ENCODE results near the gene DQX1. TPM values are rescaled to one million over a fixed set of nuclear protein-coding genes. Genes with fewer than 3 reads are reported as not detected.

Gene DQX1
- total and polyA plus RNA-seq, 2 experiments from 2014 or later, result 0.32 to 0.52 TPM

GRCh38 chr2:74551530-74551929 is 25.5 kb upstream of the DQX1 start:
- no peak overlapping the region for H3K27ac Mint-ChIP-seq
- TF ChIP-seq, protein P1, sequence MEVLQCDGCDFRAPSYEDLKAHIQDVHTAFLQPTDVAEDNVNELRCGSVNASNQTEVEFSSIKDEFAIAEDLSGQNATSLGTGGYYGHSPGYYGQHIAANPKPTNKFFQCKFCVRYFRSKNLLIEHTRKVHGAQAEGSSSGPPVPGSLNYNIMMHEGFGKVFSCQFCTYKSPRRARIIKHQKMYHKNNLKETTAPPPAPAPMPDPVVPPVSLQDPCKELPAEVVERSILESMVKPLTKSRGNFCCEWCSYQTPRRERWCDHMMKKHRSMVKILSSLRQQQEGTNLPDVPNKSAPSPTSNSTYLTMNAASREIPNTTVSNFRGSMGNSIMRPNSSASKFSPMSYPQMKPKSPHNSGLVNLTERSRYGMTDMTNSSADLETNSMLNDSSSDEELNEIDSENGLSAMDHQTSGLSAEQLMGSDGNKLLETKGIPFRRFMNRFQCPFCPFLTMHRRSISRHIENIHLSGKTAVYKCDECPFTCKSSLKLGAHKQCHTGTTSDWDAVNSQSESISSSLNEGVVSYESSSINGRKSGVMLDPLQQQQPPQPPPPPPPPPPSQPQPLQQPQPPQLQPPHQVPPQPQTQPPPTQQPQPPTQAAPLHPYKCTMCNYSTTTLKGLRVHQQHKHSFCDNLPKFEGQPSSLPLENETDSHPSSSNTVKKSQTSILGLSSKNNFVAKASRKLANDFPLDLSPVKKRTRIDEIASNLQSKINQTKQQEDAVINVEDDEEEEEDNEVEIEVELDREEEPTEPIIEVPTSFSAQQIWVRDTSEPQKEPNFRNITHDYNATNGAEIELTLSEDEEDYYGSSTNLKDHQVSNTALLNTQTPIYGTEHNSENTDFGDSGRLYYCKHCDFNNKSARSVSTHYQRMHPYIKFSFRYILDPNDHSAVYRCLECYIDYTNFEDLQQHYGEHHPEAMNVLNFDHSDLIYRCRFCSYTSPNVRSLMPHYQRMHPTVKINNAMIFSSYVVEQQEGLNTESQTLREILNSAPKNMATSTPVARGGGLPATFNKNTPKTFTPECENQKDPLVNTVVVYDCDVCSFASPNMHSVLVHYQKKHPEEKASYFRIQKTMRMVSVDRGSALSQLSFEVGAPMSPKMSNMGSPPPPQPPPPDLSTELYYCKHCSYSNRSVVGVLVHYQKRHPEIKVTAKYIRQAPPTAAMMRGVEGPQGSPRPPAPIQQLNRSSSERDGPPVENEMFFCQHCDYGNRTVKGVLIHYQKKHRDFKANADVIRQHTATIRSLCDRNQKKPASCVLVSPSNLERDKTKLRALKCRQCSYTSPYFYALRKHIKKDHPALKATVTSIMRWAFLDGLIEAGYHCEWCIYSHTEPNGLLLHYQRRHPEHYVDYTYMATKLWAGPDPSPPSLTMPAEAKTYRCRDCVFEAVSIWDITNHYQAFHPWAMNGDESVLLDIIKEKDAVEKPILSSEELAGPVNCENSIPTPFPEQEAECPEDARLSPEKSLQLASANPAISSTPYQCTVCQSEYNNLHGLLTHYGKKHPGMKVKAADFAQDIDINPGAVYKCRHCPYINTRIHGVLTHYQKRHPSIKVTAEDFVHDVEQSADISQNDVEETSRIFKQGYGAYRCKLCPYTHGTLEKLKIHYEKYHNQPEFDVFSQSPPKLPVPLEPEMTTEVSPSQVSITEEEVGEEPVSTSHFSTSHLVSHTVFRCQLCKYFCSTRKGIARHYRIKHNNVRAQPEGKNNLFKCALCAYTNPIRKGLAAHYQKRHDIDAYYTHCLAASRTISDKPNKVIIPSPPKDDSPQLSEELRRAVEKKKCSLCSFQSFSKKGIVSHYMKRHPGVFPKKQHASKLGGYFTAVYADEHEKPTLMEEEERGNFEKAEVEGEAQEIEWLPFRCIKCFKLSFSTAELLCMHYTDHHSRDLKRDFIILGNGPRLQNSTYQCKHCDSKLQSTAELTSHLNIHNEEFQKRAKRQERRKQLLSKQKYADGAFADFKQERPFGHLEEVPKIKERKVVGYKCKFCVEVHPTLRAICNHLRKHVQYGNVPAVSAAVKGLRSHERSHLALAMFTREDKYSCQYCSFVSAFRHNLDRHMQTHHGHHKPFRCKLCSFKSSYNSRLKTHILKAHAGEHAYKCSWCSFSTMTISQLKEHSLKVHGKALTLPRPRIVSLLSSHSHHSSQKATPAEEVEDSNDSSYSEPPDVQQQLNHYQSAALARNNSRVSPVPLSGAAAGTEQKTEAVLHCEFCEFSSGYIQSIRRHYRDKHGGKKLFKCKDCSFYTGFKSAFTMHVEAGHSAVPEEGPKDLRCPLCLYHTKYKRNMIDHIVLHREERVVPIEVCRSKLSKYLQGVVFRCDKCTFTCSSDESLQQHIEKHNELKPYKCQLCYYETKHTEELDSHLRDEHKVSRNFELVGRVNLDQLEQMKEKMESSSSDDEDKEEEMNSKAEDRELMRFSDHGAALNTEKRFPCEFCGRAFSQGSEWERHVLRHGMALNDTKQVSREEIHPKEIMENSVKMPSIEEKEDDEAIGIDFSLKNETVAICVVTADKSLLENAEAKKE (CRISPR knock-in tag; IDR thresholded peaks at IDR 0.05), result no peak
- no peak for TF ChIP-seq ZNF331 (CRISPR knock-in tag; IDR thresholded peaks at IDR 0.05; ENCODE audit: low read depth)
- TF ChIP-seq CREB1 (CRISPR knock-in tag; IDR thresholded peaks at IDR 0.05; ENCODE audit: low read depth), result no peak
- TF ChIP-seq, protein P2, sequence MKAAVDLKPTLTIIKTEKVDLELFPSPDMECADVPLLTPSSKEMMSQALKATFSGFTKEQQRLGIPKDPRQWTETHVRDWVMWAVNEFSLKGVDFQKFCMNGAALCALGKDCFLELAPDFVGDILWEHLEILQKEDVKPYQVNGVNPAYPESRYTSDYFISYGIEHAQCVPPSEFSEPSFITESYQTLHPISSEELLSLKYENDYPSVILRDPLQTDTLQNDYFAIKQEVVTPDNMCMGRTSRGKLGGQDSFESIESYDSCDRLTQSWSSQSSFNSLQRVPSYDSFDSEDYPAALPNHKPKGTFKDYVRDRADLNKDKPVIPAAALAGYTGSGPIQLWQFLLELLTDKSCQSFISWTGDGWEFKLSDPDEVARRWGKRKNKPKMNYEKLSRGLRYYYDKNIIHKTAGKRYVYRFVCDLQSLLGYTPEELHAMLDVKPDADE (IDR thresholded peaks at IDR 0.05), result no peak
- no peak for TF ChIP-seq ZNF114 (CRISPR knock-in tag; IDR thresholded peaks at IDR 0.05)
- TF ChIP-seq STAT1 (IDR thresholded peaks at IDR 0.05; ENCODE audit: unreplicated experiment), result no peak
- no peak for TF ChIP-seq JUNB (IDR thresholded peaks at IDR 0.05; ENCODE audit: unreplicated experiment)
- TF ChIP-seq POLR2AphosphoS5 (IDR thresholded peaks at IDR 0.05; ENCODE audit: low read depth), result no peak
- TF ChIP-seq, protein P3, sequence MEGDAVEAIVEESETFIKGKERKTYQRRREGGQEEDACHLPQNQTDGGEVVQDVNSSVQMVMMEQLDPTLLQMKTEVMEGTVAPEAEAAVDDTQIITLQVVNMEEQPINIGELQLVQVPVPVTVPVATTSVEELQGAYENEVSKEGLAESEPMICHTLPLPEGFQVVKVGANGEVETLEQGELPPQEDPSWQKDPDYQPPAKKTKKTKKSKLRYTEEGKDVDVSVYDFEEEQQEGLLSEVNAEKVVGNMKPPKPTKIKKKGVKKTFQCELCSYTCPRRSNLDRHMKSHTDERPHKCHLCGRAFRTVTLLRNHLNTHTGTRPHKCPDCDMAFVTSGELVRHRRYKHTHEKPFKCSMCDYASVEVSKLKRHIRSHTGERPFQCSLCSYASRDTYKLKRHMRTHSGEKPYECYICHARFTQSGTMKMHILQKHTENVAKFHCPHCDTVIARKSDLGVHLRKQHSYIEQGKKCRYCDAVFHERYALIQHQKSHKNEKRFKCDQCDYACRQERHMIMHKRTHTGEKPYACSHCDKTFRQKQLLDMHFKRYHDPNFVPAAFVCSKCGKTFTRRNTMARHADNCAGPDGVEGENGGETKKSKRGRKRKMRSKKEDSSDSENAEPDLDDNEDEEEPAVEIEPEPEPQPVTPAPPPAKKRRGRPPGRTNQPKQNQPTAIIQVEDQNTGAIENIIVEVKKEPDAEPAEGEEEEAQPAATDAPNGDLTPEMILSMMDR (conservative IDR thresholded peaks at IDR 0.05; ENCODE audit: low read depth in 2 of 2), result no peak
- TF ChIP-seq EZH2phosphoT487 (IDR thresholded peaks at IDR 0.05; ENCODE audit: unreplicated experiment), result no peak
- no peak for TF ChIP-seq NANOG (IDR thresholded peaks at IDR 0.05; ENCODE audit: borderline replicate concordance)
- no peak for TF ChIP-seq EZH2 (IDR thresholded peaks at IDR 0.05; ENCODE audit: low read depth, unreplicated experiment)
- TF ChIP-seq REST (IDR thresholded peaks at IDR 0.05; ENCODE audit: unreplicated experiment), result no peak
- Histone ChIP-seq H3K27ac (ENCODE audit: low read depth) (no peak overlapping the region), H3K4me3 (no peak overlapping the region), H4K20me1 (replicated peaks; ENCODE audit: insufficient read depth) (no peaks in the 10 kb centered on the region; the same call in 1 of the 2 replicates), H3F3A (replicated peaks; ENCODE audit: low read depth) (peaks cover 9% of the 10 kb centered on the region), H3K4me1 (ENCODE audit: insufficient read depth) (peaks cover 22% of the 10 kb centered on the region), H3K27me3 (ENCODE audit: insufficient read depth) (peaks cover 92% of the 10 kb centered on the region), H3K9me2 (ENCODE audit: insufficient read depth) (no peaks in the 10 kb centered on the region), H3K79me2 (replicated peaks; ENCODE audit: insufficient read depth) (peaks cover 5% of the 10 kb centered on the region; the same call in 1 of the 2 replicates), H3K4me2 (no peak overlapping the region), H3K36me3 (ENCODE audit: insufficient read depth) (no peaks in the 10 kb centered on the region), H2AFZ (no peak overlapping the region)
- peaks cover 80% of the 10 kb centered on the region for H3K27me3 Mint-ChIP-seq (ENCODE audit: insufficient read depth, low read depth, poor library complexity)
- DNase-seq (ENCODE audit: low spot score) (no peak), ATAC-seq (no peak)
- peaks cover 3% of the 10 kb centered on the region; the same call in 1 of the 3 replicates for H3K9me3 Mint-ChIP-seq
- H3K36me3 Mint-ChIP-seq (ENCODE audit: low read depth), result peaks cover 6% of the 10 kb centered on the region; the same call in 1 of the 3 replicates
- H3K4me1 Mint-ChIP-seq, result peaks cover 26% of the 10 kb centered on the region
- H3K4me3 Mint-ChIP-seq, result peak overlapping the region; percentile 7; the same call in 2 of the 3 replicates

All from GM23338 (cell line).